NK-92 treated with Interleukin-12 subunit alpha and Interleukin-12 subunit beta, amount 100 ng/mL, for 24 hours (cell line): ENCODE results near the gene DIP2C.
"Not testable (repeated sequence)": the region's sequence is repeated elsewhere in the genome, so short reads cannot be mapped to it uniquely, and the experiment has no call there.

Experiments used
- DNase-seq: peaks from one replicate; lab custom pipeline; 2025; lab: John Stamatoyannopoulos, UW

The DIP2C gene

DNA sequence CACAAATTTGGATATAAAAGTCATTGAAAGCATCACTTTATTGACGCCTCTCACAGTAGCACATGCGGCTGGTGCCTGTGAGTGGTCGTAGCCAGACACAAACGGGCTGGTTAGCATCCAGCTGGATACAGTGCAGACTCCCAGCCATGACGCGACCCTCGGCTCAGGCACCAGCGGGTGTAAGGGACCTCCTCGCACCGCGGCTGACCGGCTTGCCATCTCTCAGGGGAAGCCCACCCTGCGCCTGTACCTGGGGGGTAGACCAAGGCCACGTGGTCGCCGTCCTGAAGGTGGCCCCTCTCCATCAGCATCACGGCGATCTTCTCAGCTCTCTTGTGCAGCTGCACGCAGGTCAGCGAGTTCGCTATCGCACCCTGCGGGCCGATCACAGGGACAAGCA is 340.4 kb downstream of the DIP2C start:
- no peak for DNase-seq

DNA sequence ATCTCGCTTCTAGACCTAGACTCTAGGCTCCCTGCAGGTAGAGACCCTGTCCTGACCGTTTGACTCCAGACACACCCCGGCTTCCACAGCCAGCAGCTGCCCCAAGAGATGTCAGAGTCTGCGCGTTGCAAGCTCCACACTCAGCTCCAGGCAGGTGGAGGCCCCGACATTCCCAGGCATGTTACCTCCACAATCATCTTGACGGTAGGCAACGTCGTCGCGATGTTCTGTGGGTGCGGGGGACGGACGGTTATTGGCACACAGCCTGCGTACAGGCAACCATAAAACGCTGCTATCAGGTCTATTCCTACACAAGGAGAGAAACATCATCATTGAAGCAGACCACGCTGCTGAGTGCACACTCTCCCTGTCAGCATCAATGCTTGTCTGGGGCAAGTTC is 341.0 kb downstream of the DIP2C start:
- DNase-seq: no peak

DNA sequence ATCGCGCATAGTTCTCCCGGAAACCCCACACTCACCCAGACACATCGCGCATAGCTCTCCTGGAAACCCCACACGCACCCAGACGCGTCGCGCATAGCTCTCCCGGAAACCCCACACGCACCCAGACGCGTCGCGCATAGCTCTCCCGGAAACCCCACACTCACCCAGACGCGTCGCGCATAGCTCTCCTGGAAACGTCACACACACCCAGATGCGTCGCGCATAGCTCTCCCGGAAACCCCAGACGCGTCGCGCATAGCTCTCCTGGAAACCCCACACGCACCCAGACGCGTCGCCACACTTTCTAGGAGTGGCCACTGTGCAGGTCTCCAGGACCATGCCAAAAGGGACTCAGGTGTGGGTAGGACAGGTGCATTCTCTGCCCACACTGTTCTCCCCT is 341.7 kb downstream of the DIP2C start:
- DNase-seq: not testable (repeated sequence)

DNA sequence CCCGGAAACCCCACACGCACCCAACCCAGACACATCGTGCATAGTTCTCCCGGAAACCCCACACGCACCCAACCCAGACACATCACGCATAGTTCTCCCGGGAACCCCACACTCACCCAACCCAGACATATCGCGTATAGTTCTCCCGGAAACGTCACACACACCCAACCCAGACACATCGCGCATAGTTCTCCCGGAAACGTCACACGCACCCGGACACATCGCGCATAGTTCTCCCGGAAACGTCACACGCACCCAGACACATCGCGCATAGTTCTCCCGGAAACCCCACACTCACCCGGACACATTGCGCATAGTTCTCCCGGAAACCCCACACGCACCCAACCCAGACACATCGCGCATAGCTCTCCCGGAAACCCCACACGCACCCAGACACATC is 342.3 kb downstream of the DIP2C start:
- not testable (repeated sequence) for DNase-seq

DNA sequence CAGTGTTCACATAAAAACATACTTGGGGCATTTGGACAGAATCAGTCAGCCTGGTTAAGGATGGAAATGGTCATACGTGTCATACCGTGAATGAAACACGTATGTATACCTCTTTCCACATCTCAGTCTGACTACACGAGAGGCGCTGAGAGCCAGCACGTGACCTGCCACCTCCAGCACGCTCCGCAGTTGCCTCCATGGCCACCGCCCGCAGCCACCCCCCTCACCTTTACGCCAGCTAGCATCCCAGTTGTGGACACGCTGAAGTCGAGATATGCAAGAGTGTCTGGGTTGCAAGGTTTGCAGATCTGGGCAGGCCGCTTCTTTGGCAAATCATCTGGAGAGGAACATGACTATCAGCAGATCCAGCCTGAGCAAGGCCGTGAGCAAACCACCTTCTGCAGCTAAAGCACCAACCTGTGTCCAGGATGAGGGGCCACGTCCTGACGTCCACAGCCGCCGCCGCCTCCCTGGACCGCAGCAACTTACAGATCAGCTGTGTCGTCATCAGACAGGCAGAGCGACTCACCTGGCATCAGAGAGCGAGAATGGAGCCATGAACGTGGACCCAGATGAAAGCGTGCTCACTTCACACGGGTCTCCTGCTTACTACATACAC is 344.8 kb downstream of the DIP2C start:
- no peak for DNase-seq

DNA sequence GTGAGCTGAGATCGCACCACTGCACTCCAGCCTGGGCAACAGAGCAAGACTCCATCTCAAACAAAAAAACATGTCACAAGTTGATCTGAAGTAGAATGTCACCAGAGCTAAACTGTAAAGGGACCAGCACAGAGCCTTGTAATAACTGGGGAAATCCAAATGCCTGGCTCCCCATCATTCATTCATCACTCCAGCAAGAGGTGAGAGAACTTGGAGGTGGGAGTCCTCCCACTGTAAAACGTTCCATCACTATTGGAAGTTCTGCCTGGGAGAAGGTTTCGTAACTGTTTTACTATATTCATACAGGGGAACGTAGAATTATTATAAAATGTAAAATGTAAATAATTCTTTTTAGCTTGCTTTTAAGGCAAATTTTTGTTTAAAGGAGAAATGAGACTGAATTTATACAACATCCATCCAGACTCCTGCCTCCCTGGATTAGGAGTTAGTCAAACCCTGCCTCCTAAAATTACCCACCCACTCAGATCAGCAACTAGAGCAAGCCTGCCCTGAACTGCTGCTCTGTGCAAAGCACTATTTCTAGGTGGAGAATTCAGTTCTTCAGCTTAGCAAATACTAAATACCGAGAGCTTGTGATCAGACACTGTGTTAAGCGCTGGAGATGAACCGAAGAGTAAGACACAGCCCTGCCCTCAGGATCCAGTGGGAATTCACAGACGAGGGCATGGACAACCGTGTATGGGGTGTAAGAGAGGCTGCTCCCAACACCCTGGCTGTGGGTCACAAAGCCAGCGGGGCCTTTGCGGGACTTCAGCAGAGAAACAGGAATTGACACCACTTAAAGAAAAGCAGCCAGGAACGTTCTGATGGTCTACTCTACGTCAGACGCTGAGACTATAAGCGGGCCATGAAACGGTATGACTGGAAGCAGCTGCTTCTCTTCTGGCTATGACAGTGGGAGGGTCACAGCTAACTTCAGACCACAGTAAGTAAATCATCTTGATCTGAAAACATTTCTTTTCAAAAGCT is 345.9 kb downstream of the DIP2C start:
- no peak for DNase-seq

DNA sequence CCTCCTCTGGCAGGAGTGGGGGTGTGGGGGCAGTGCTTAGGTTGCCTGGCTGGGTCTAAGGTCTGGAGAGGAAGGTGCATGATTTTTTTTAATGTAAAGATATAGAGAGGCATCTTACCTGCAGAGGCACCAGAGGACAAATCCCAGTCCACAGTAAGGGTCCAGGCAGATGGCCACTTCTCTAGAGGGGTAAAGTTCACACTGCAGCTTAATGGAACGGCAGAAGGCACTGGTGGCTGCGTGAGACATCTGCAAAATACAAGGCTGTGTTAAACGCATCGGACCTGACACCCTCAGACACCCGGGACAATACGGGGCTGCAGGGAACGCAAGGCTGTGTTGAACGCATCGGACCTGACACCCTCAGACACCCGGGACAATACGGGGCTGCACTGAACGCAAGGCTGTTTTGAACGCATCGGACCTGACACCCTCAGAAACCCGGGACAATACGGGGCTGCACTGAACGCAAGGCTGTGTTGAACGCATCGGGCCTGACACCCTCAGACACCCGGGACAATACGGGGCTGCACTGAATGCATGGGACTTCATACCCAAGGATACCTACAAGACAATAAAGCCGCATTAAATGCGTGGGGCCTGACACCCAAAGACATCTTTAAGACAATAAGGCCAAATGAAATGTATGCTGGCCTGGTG is 348.3 kb downstream of the DIP2C start:
- DNase-seq: no peak

DNA sequence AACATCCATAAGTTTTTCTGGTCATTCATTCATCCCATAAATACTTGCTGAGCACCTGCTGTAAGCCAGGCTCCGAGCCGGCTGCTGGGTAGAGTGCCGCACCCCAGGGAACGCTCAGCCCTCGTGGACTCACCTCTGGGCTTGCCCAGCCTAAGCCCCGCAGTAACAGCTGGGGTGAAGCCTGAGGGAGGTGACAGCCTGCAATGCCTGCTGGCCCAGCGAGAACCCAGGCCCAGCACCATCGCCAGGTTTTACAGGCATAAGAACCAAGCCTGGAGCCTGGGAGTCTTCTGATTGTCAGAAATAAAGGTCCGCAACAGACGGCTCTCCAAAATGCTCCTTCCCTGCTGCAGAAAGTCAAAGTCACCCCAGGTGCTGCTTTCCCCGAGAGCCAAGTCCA is 348.8 kb downstream of the DIP2C start:
- no peak for DNase-seq

DNA sequence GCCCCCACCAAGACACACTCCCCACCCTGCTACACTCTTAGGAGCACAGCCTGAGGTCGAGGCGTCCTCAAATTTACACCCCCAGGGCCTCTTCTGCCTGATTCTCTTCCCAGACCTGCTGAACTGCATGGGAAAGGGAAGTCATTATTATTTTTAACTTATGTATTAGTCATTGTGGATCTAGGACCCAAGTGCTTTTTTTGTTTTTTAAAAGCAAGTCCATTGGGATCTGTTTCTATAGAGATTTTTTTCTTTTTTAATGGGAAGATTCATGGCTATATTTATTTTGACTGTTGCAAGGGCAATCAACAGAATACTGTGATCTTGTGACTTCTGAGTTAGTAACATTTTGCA is 350.5 kb downstream of the DIP2C start:
- no peak for DNase-seq

DNA sequence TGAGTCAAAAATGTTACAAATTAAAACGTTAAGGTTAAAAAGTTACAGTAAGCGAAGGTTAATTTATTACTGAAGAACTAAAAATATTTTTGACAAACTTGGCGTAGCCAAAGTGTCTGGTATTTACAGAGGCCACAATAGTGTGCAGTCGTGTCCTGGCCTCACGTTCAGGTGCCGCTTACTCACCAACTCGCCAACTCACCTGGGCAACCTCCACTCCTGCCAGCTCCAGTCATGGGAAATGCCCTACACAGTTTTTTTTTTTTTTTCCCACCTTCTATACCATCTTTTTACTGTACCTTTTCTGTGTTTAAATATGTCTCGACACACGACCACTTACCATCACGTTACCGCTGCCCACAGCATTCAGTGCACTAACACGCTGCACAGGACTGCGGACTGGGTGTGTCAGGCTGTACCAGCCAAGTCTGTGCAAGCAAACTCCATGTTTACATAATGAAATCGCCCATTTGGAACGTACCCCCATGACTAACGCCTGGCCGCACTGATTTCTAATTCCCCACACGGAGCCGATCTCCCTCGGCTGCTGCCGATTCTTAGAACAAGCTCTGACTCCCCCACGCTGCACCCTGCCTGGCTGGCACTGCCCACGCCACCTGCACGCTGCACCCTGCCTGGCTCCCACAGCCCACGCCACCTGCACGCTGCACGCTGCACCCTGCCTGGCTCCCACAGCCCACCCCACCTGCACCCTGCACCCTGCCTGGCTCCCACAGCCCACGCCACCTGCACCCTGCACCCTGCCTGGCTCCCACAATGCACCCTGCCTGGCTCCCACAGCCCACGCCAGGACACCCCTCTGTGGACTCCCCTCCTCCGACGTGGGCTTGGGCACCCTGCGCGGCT is 351.1 kb downstream of the DIP2C start:
- no peak for DNase-seq

DNA sequence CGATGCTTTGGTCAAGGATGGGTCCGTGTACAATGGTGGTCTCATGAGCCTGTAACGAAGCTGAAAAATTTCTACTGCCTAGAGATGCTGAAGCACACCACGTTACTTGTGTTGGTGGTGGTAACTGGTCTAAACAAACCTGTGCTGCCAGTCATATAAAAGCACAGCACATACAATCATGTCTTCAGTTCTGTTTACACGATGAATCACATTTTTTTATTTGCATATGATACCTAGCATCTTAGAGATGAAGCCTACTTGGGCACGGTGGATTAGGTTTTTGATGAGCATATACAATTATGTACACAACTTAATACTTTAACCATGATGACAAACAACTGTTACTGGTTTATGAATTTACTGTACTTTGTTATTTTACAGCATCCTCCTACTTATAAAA is 353.2 kb downstream of the DIP2C start:
- no peak for DNase-seq

DNA sequence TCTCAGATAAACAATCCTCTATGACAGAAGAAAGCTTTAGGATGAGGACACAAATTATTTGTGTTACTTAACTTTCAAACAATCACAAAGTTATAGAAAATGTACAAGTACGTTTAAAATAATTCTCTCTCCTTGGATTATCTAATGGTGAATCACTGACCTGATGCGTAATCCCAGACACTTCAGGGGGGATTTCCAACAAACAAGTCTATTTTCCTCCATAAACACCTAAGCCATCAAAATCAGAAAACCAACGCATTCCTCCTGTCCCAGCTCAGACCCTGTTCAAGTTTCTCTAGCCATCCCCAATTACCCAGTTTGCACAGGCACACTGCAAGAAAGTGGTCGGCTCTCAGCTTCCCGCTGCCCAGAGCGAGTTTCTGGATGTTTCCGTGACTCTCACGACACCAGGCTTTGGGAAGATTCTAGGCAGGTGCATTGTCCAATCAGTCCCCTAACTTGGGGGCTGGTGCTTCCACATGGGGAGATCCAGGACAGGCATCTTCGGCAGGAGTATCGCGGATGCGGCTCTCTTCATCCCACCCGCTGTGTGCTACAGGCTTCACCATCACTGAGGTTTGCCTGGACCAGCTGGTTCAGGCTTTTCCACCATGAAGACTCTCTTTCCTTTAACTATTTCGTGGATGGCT is 354.2 kb downstream of the DIP2C start:
- DNase-seq: no peak

DNA sequence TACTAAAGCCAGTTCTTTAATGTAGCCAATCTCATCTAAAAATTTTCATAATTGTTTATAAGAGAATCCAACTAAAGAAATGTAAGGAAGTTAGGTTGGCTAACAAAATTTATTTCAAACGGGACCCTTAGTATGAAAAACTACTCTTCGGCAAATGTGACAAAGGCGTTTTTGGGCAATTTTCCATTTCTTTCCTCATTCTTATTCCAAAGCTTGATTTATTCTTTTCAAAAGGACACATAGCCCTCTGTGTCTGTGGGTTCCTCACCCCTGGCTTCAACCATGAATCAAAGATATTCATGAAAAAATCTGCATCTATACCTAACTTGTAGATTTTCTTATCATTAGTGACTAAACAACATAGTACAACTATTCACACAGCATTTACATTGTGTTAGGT is 358.3 kb downstream of the DIP2C start:
- DNase-seq: no peak

DNA sequence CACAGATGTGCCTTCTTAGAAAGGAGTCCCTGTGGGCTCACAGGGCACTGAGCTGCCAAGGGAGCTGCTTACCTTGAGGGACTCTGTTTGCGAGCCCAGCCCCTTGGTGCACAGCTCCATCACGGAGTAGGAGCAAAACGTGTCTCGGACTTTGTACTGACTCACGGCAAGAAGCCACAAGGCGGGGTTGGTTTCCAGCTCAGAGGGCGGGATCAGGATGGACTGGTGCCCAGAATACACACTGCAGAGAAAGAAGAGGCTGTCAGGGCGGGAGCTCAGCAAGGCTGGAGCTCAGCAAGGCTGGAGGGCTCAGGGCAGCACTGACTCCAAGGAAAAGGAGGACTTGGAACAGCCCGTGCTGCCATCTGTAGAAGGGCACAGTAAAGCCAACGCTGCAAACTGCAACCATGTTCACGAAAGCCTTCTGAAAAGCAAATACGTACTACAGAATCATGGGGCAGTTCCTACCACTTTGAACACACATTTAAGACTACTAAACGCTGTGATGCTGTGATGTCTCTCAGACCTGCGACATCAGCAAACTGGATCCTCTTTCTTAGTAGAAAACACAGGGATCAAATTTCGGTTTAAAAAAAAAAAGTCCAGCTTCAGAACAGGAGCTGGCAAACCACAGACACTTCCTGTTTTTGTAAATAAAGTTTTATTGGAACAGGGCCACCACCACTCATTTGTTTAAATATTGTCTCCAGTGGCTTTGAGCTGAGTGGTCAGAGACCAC is 359.9 kb downstream of the DIP2C start:
- DNase-seq: no peak

DNA sequence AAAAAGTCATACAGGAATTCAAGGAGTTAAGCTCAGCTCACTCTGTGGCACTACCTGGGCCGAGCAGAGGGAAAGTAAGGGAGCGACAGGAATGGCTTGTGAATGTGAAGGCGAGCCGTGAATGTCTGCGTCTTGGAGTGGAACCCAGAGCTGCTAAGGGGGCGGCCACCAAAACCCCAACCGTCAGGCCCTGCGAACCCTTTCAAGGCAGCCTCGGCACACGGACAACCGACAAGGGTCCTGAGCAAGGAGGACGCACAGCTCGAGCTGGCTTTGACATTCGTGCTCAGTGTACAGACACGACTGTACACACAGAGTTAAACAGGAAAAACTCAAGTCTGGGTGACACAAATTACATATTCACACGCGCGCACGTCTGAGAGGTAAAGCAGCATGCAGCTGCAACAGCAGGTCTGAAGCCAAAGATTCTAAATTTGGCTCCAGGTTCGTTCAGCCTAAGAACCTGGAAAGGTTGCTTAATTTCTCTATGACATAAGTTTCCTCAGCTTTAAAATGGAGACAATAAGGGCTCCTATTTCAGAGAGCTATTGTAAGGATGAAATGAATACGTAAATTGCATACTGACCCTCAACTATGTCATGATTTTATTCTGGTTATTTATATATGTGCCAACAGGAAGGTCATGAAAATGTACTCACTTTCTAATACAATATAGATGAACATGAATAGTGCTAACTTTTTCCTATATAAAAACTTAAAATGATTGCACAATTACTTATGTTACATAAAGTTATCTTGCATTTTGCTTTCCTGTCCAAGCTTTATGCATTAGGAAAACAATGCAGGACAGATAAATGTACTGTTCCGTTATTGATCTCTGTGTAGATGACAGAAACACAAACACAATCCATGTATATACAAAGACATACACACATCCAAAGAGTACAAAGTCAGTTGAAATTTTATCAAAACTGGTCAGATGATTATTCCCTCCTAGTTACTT is 361.3 kb downstream of the DIP2C start:
- no peak for DNase-seq

DNA sequence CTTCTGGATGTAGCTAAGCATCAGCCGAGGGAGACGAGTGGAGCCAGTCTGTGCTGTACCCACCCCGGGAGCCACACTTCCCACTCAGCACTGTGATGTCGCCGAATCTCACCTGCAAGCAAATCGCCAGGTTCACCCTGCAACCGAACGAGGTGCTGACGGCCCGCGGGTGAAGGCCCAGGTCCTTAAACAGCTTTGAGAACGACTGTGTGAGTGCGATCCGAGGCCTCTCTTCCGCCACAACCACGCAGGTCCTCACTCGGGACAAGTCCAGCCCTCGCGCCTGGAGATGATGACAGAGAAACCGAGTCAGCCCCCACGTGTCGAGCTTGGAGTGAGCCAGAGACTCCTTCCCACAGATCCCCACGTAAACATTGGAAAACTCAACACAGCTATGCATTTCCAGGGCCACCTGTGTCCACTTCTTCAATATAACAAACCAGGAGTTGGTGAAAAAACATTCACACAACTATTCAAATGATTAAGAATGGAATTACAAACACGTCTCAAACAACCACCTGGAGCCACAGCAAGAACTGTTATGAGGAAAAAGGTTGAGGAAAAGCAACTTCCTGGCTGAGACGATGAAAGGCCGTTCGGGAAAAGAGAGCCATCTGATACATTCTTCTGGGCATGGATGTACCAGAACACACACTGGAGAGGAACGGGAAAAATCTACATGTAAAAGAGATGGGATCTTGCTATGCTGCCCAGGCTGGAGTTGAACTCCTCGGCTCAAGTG is 362.4 kb downstream of the DIP2C start:
- no peak for DNase-seq

DNA sequence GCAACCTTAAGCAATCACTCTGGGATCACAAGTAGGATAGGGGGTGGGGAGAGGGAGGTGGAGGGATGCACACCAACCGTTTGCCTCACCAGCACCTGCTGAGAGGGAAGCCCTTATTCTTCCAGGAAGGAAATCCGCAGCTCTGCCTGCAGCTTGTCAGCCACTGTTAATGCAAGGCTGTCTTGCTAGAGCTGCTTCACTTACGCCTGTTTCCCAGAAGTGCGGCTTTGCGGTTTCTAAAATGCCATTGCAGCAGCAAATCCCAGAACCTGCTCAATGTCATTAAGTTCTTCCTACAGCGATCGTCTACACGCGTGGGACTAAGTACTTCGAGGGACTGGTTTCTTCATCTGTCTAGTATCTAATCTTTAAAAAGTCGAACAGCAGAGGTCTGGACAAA is 363.1 kb downstream of the DIP2C start:
- DNase-seq: no peak

DNA sequence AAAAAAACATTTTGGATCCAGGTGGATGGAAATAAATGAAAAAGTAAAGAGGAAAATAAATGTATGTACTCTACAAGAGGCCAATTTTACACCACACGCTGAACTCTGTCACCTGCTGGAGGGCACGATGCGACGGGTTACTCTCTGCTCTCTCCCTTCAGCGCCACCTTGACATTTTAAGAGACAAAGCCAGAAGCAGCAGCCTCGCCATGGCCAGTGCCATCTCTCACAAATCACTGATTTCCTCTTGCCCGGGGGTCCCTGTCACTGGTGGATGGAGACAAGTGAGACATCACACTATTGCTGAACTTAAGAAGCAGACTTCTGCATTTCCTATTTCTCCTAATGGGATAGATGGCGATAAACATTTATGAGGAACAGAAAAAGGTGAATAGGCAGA is 364.2 kb downstream of the DIP2C start:
- no peak for DNase-seq

DNA sequence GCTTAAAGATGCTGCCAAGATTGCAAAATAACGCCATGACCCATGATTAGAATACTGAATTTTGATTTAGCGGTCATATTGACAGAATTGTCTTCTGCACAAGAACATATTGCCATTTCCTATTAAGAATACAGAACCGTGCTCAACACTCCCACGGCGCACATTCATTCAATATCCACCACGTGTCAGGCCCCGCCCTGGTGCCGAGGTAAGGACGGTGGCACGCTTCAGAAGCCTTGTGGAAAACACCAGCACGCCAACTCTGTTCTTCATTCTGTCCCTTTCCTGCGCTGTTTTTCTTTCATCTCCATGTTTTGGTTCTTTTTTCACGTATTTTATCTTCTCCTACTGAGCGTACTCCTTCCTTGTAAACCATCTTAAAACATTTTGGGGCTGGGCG is 364.9 kb downstream of the DIP2C start:
- DNase-seq: no peak
